Vagina (tissue), 2 donors: ENCODE data around the gene COL8A2. TPM values are rescaled to one million over a fixed set of nuclear protein-coding genes. Genes with fewer than 3 reads are reported as not detected.
"Not testable (repeated sequence)": the region's sequence is repeated elsewhere in the genome, so short reads cannot be mapped to it uniquely, and the experiment has no call there.

Experiments
- DNase-seq, 2 donors: peaks; one replicate each; pipeline ENCODE4 v3.0.0-alpha.2; 2017; ENCODE audit errors: extremely low spot score in 2 of 2
- H3K27ac ChIP-seq: fragments of 200-600 bp; sonication (generic); one replicate; pipeline ENCODE4 v1.5.1; 2019
- H3K27me3 ChIP-seq: fragments of 200-600 bp; sonication (generic); one replicate; pipeline ENCODE4 v1.5.1; 2019
- H3K36me3 ChIP-seq, 2 donors: fragments of 200-600 bp; sonication (generic); one replicate each; pipeline ENCODE4 v1.5.1; 2017 to 2019
- H3K4me1 ChIP-seq: fragments of 200-600 bp; sonication (generic); one replicate; pipeline ENCODE4 v1.5.1; 2019
- H3K4me3 ChIP-seq, 2 donors: fragments of 200-600 bp; sonication (generic); 1 replicate in 1 of 2; 2 replicates in 1 of 2; pipeline ENCODE4 v1.5.1; 2016 to 2019
- H3K9me3 ChIP-seq: fragments of 200-600 bp; sonication (generic); one replicate; pipeline ENCODE4 v1.5.1; 2019
- CTCF ChIP-seq, 3 experiments: fragments of 450-650 bp in 2 of 3; fragments of 200-600 bp in 1 of 3; sonication (generic) in 1 of 3; IDR thresholded peaks; one replicate each; pipeline ENCODE4 v1.5.1; 2017 to 2019; ENCODE audit warnings: antibody characterized with exemption in 3 of 3, mild to moderate bottlenecking in 2 of 3, moderate library complexity in 2 of 3
- POLR2A ChIP-seq, 2 donors: fragments of 450-650 bp; IDR thresholded peaks; one replicate each; pipeline ENCODE4 v1.6.1; 2017; ENCODE audit warnings: antibody characterized with exemption in 2 of 2, mild to moderate bottlenecking in 2 of 2, moderate library complexity in 2 of 2
- POLR2AphosphoS5 ChIP-seq, 2 donors: sonication (generic); formaldehyde crosslinking; IDR thresholded peaks; one replicate each; pipeline ENCODE4 v1.9.0; 2017; ENCODE audit warnings: antibody characterized with exemption in 2 of 2, mild to moderate bottlenecking in 2 of 2, low read depth in 1 of 2; ENCODE audit not compliant: insufficient read depth in 1 of 2
- intact Hi-C: fragments of 100-400 bp; cut with DNase I; formaldehyde crosslinking; loops from one replicate; pipeline ENCODE4 v1.15.1; 2023
- total RNA-seq: library from RNA; depleted of rRNA; stranded (reverse); fragments of >200 nt; gene quantifications from one replicate; pipeline ENCODE4 v1.2.3, GENCODE V29; 2016

The COL8A2 gene
- total RNA-seq, 1 donor from 2014 or later: 6.4 TPM

- Histone ChIP-seq H3K27ac (peak overlapping the region; percentile 90), H3K36me3 (no peaks in the 10 kb centered on the region), H3K4me3 (peak overlapping the region; percentile 39 to 56), H3K9me3 (no peaks in the 10 kb centered on the region), H3K4me1 (peaks cover 81% of the 10 kb centered on the region), H3K27me3 (no peaks in the 10 kb centered on the region)
- intact Hi-C loops: no loop called here
- DNase-seq: no peak
- TF ChIP-seq CTCF (IDR thresholded peaks at IDR 0.05): no peak
- TF ChIP-seq POLR2AphosphoS5 (IDR thresholded peaks at IDR 0.05; ENCODE audit: insufficient read depth in 1 of 2, low read depth in 1 of 2): peak in 1 of 2 donors; percentile 73
- no peak for TF ChIP-seq POLR2A (IDR thresholded peaks at IDR 0.05)
Observed at GRCh38 chr1:36160949-36161485, 36.0 kb upstream of the COL8A2 start.

GRCh38 chr1:36160388-36160948 lies 35.4 kb upstream of the COL8A2 start:
- H3K4me1 ChIP-seq: peaks cover 76% of the 10 kb centered on the region
- no peak for TF ChIP-seq POLR2A (IDR thresholded peaks at IDR 0.05)
- no peak for TF ChIP-seq CTCF (IDR thresholded peaks at IDR 0.05)
- TF ChIP-seq POLR2AphosphoS5 (IDR thresholded peaks at IDR 0.05; ENCODE audit: insufficient read depth in 1 of 2, low read depth in 1 of 2): no peak
- DNase-seq: no peak
- H3K4me3 ChIP-seq: peak overlapping the region; percentile 39 to 56
- H3K27me3 ChIP-seq: no peaks in the 10 kb centered on the region
- peak overlapping the region; percentile 90 for H3K27ac ChIP-seq
- no peaks in the 10 kb centered on the region for H3K9me3 ChIP-seq
- intact Hi-C loops: no loop called here
- H3K36me3 ChIP-seq: no peaks in the 10 kb centered on the region

- Histone ChIP-seq H3K9me3 (no peaks in the 10 kb centered on the region), H3K4me3 (peak overlapping the region in 1 of 2 donors; percentile 56), H3K27ac (peak overlapping the region; percentile 90), H3K36me3 (no peaks in the 10 kb centered on the region), H3K27me3 (no peaks in the 10 kb centered on the region), H3K4me1 (peaks cover 83% of the 10 kb centered on the region)
- DNase-seq: no peak
- intact Hi-C loops: loop anchor here (10.0 kb wide), 3 partner anchors 65 to 225 kb away; partner anchors contain the start of genes STK40 and THRAP3
- TF ChIP-seq CTCF (IDR thresholded peaks at IDR 0.05) (no peak), POLR2AphosphoS5 (IDR thresholded peaks at IDR 0.05; ENCODE audit: insufficient read depth in 1 of 2, low read depth in 1 of 2) (no peak), POLR2A (IDR thresholded peaks at IDR 0.05) (no peak)
Observed at GRCh38 chr1:36159614-36160387, 34.8 kb upstream of the COL8A2 start.

- H3K9me3 ChIP-seq, H3K27me3 ChIP-seq, H3K36me3 ChIP-seq, DNase-seq, H3K4me3 ChIP-seq: not testable (repeated sequence)
- Histone ChIP-seq H3K27ac (peak overlapping the region; percentile 100), H3K4me1 (peaks cover 77% of the 10 kb centered on the region)
- intact Hi-C loops: loop anchor here (10.0 kb wide), 3 partner anchors 66 to 226 kb away; partner anchors contain the start of genes STK40 and THRAP3
Observed at GRCh38 chr1:36158827-36159252, 33.8 kb upstream of the COL8A2 start.

GRCh38 chr1:36157973-36158826 lies 33.2 kb upstream of the COL8A2 start:
- Histone ChIP-seq H3K4me3 (peak overlapping the region; percentile 94 to 99), H3K36me3 (no peaks in the 10 kb centered on the region), H3K27ac (peak overlapping the region; percentile 100), H3K9me3 (no peaks in the 10 kb centered on the region), H3K27me3 (no peaks in the 10 kb centered on the region), H3K4me1 (peaks cover 73% of the 10 kb centered on the region)
- intact Hi-C loops: loop anchor here (10.0 kb wide), 3 partner anchors 67 to 227 kb away; partner anchors contain the start of genes STK40 and THRAP3
- DNase-seq: no peak
- TF ChIP-seq POLR2AphosphoS5 (IDR thresholded peaks at IDR 0.05; ENCODE audit: insufficient read depth in 1 of 2, low read depth in 1 of 2): no peak
- TF ChIP-seq POLR2A (IDR thresholded peaks at IDR 0.05): no peak
- TF ChIP-seq CTCF (IDR thresholded peaks at IDR 0.05): no peak
